GM12865 (cell line): ENCODE data around the gene ITFG2.
"Not testable (repeated sequence)": the region's sequence is repeated elsewhere in the genome, so short reads cannot be mapped to it uniquely, and the experiment has no call there.

Experiments used
- DNase-seq: peaks from one replicate; pipeline ENCODE4 v3.0.0; 2010; ENCODE audit warnings: low read depth
- H3K4me3 ChIP-seq: 2 replicates; pipeline ENCODE4 v1.5.1; 2011; ENCODE audit warnings: mild to moderate bottlenecking, low read depth, low read length, control low read depth
- CTCF ChIP-seq: IDR thresholded peaks from 2 replicates; pipeline ENCODE4 v1.5.1; 2011; ENCODE audit warnings: low read length, control low read depth, low read depth, inconsistent platforms; ENCODE audit not compliant: insufficient read depth; ENCODE audit errors: missing control alignments

ITFG2 gene

GRCh38 chr12:2862876-2863275 lies 50.4 kb downstream of the ITFG2 start:
- DNase-seq: no peak
- no peak overlapping the region for H3K4me3 ChIP-seq
- TF ChIP-seq CTCF: no peak

GRCh38 chr12:2863402-2863801 lies 50.9 kb downstream of the ITFG2 start:
- DNase-seq, H3K4me3 ChIP-seq: not testable (repeated sequence)

- DNase-seq: no peak
- TF ChIP-seq CTCF: no peak
- no peak overlapping the region for H3K4me3 ChIP-seq
These were observed 51.7 kb downstream of the ITFG2 start for GRCh38 chr12:2864198-2864597.

- not testable (repeated sequence) for DNase-seq, H3K4me3 ChIP-seq
These were observed 56.6 kb downstream of the ITFG2 start for GRCh38 chr12:2868986-2869632.
